Fibroblast of skin of back (primary cell): ENCODE data around the gene GNAI2. TPM values are rescaled to one million over a fixed set of nuclear protein-coding genes. Genes with fewer than 3 reads are reported as not detected.

Experiments used
- DNase-seq: peaks from one replicate; pipeline ENCODE4 v3.0.0-alpha.2; 2013
- polyA plus RNA-seq, 2 experiments: library from polyadenylated mRNA; unstranded; fragments of 120-200 nt; gene quantifications; one replicate each; pipeline ENCODE4 v1.2.1, GENCODE V29; 2013; ENCODE audit not compliant: insufficient read length in 2 of 2

Gene GNAI2
- 545 TPM for polyA plus RNA-seq (2013, experiment 1 of 2; ENCODE audit: insufficient read length)
- 482 TPM for polyA plus RNA-seq (2013, experiment 2 of 2; ENCODE audit: insufficient read length)

DNA sequence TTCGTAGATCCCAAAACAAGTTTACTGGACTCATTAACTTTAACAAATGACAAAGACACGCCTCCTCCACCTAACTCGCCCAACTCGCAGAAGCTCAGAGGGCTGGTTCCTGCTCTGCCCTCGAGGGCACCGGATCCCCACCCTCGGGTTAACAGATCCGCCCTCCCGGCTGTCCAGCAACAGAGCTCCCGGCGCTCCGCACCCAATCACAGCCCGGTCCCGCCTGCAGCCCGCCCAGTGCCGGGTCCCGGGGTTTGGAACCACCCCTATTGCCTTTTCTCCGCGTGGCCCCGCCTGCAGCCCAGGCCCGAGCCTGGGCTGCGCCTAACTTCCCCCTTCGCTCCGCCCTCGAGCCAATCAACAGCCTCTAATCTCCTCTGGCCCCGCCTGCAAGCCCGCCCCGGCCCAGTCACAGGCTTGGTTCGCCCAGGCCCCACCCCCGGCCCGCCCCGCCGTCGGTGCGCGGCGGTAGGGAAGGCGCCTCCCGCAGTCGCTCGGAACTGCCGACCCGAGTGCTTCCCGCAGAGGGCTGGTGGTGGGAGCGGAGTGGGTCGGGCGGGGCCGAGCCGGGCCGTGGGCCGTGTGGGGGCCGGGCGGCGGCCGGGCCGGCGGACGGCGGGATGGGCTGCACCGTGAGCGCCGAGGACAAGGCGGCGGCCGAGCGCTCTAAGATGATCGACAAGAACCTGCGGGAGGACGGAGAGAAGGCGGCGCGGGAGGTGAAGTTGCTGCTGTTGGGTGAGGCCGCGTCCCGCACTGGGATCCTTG lies at the start of gene GNAI2:
Gene GNAI2 (plus strand): TSS at position 489 of the 768 bp plus-strand sequence. CDS start 132 bp downstream, at position 621.
- peak; percentile 99 for DNase-seq

DNA sequence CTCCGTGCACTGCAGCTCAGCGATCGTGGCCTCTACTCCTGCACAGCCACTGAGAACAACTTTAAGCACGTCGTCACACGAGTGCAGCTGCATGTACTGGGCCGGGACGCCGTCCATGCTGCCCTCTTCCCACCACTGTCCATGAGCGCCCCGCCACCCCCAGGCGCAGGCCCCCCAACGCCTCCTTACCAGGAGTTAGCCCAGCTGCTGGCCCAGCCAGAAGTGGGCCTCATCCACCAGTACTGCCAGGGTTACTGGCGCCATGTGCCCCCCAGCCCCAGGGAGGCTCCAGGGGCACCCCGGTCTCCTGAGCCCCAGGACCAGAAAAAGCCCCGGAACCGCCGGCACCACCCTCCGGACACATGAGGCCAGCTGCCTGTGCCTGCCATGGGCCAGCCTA lies 48.3 kb upstream of the GNAI2 start:
- DNase-seq = no peak

DNA sequence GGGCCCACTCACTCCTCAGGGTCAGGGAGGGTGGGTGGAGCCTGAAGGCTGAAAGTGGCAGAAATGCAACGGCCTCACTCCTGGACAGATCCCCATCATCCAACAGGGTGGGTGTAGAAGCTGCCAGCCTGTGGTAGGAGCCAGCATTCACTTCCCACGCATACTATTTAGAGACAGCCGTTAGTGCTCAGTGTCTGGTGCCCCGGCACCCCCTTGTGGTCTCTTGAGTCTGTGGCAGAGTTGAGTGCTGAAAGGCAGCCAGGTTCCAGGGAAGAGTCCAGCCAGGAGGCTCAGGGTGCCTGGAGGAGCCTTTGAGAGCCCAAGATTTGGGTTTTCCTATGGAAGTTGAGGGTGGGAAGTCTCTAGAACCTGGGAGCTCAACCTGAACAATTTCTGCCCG lies 46.7 kb upstream of the GNAI2 start:
- DNase-seq = peak; percentile 78

DNA sequence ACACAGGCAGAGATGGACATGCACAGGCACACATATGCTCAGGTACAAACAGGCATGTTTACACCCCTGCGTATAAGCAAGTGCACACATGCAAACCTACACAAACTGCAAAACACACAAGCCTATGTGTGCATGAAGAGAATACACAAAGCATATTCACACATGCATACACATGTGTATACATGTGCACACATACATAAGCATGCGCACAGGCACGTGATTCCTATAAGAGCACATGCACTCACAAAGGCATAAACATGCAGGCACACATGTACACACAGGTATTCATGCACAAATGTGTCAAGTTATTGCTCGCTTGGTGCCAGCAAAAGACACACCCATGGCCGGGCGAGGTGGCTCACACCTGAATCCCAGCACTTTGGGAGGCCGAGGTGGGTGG lies 46.0 kb upstream of the GNAI2 start:
- DNase-seq = no peak

DNA sequence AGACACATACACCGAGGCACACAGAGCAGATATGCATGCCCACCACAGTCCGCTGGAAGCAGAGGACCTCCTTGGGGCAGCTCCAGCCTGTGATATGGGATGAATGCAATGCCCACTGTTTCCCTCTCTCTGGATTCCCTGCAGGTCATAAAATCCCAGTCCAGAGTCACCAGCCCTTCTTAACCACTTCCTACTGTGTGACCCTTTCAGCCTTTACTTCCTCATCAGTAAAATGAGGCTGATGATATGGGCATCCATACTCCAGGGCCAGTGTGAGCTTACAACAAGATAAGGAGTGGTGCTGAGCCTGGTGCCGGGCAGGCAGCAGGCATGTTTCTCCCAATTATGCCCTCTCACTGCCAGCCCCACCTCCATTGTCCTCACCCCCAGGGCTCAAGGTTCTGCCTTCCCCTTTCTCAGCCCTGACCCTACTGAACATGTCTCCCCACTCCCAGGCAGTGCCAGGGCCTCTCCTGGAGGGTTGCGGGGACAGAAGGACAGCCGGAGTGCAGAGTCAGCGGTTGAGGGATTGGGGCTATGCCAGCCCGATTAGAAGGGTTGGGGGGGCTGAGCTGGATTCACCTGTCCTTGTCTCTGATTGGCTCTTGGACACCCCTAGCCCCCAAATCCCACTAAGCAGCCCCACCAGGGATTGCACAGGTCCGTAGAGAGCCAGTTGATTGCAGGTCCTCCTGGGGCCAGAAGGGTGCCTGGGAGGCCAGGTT lies 44.9 kb upstream of the GNAI2 start, which contains the start of gene GNAT1:
Gene GNAT1 (plus strand): TSS at position 675 of the 725 bp plus-strand sequence. CDS start 116 bp downstream, outside the sequence.
- DNase-seq = no peak

DNA sequence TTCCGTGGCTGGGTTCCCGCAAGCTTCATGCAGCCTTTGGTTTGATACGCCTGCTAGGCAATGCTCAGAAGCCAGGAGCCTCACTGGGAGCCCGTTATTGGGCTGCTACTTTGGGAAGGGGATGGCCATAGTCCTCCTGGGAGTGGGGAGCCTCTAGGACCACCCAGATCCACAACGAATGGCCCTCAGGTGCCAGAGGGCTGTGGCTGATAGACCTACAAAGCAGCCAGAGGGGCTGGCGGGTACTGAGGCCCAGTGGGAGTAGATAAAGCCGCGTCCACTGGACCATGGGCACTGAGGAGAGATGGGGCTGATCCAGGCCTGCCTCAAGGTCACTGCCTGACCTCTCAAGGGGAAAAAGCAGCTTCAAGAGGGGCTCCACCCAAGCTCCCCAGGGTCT lies 43.9 kb upstream of the GNAI2 start:
- no peak for DNase-seq

DNA sequence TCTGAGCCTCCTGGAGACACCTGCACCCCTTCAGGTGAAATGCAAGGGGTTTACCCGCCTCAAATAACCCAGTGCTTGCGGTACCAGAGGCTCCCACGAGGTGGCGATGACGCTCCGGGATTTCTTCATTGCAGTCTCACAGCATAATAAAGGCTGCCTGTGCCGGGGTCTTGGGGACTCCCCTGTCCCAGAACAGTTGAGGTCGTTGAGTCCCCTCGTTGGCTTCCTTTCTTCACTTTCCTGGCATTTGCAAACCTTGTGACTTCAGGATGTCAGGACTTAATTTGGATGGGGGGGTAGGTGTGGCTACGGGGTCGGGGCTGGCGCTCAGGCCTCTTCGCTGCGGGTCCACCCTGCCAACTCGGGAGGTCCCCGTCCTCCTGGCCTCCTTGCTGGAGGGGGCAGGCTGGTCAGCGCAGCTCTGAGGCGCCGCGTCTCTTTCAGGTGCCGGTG lies 43.3 kb upstream of the GNAI2 start:
- peak; percentile 50 for DNase-seq

DNA sequence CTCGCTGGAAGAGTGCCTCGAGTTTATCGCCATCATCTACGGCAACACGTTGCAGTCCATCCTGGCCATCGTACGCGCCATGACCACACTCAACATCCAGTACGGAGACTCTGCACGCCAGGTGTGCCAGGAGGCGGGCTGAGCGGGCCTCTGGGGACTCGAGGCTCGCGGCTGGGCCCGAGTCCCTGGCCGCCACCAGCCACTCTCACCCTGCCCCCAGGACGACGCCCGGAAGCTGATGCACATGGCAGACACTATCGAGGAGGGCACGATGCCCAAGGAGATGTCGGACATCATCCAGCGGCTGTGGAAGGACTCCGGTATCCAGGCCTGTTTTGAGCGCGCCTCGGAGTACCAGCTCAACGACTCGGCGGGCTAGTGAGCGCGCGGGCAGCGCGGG lies 42.7 kb upstream of the GNAI2 start:
- DNase-seq = no peak

DNA sequence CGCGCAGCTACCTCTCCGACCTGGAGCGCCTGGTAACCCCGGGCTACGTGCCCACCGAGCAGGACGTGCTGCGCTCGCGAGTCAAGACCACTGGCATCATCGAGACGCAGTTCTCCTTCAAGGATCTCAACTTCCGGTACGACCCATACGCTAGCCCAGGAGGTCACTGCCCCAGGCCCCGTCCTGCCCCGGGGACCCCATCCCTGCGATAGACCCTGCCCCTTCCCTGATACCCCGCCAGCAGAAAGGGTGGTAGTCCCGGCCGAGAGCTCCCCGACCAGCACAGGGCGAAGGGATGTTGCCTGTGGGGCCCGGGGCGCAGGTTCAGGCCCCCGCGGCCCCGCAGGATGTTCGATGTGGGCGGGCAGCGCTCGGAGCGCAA lies 42.3 kb upstream of the GNAI2 start:
- no peak for DNase-seq

DNA sequence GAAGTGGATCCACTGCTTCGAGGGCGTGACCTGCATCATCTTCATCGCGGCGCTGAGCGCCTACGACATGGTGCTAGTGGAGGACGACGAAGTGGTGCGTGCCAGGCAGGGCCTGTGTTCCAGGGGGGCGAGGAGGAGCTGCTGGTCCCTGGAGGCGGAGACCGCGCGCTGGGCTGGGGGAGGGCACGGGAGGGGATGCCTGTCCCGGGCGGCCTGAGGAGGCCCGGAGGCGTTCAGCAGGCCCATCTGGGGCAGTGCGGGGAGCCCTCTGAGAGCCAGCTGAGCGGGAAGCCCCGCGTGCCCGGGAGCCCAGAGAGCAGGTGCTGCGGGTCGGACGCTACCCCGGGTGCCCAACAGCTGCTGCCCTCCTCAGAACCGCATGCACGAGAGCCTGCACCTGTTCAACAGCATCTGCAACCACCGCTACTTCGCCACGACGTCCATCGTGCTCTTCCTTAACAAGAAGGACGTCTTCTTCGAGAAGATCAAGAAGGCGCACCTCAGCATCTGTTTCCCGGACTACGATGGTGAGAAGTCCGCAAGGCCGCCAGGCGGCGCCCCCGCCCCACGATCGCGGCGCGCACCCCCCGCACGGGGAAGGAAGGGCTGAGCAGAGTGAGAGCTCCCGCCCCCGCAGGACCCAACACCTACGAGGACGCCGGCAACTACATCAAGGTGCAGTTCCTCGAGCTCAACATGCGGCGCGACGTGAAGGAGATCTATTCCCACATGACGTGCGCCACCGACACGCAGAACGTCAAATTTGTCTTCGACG lies 41.7 kb upstream of the GNAI2 start:
- DNase-seq = peak; percentile 49

DNA sequence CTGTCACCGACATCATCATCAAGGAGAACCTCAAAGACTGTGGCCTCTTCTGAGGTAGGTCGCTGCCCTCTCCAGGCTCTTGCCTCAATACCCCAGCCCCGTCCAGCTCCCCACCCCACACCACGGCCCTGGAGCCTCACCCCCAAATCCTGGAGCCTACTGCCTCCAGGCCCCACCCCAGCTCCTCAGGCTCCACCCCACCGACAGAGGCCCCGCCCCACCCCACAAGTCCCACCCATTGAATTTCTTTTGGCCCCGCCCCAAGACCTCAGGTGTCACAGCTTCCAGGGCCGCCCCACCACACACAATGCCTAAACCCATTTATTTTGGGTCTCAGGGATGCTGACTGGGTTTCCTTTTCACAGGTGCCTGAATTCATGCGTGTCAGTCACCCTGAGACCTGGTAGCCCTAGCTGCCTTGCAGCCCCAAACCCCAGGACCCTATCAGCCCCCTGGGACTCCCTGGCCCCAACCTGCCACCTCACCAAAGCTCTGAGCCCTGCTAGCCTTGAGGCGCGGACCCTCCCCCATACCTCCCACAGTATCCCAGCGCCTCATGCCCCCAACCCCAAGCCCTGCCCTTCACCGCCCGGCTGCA lies 41.0 kb upstream of the GNAI2 start:
- DNase-seq = no peak

DNA sequence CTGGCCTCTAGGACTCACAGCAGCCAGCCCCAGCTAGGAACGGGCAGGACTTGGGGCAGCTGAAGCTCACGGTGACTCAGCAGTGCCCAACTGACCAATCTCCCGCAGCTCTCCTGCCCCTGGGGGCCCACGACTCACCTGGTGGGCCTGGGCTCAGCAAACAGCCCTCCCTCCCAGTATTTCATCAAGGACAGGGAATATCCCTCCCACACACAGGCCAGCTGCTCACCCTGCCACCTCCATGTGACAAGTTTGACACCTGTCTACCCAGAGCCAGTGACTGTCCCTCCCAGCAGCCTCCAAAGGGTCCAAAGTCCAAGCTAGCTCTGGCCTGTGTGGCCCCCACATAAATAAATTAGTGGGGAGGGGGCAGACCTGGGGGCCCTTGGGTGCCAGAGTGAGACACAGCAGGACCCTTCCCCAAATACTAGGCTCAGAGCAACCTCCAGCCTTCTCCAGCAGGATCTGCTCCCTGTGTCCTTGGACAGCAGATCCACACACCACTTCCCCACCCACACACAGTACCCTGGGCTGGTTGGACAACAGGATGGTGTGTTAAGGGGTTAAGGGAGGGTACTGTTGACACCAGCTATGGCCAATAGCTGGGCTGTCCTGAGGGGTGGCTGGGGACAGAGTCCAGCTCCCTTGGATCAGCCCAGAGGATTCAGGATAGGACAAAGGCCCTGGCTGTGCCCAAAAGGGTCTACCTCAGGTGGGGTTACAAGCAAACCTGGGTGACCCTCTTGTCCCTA lies 40.3 kb upstream of the GNAI2 start:
- no peak for DNase-seq

DNA sequence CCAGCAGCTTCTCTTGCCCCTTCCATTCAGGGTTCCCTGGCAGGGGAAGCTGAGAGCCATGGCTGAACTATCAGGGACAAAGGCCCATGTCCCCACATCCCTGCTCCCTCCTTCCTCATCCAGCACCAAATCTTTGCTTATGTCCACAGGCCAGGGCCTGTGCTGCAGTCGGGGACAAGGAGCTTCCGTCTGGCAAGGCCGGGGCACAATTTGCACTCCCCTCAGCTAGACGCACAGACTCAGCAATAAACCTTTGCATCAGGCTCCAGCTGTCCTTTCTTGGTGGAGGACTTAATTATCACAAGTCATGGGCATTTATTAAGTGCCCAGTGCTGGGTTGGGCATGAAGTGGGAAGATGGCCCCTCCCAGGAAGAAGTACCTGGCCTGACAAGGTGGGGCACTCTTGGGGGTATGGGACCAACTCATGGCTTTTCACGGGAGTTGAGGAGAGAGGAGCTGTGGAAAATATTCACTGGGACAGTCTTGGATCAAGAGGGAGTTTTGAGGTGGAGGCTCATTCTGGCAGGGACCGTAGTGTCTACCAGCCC lies 39.7 kb upstream of the GNAI2 start:
- no peak for DNase-seq

DNA sequence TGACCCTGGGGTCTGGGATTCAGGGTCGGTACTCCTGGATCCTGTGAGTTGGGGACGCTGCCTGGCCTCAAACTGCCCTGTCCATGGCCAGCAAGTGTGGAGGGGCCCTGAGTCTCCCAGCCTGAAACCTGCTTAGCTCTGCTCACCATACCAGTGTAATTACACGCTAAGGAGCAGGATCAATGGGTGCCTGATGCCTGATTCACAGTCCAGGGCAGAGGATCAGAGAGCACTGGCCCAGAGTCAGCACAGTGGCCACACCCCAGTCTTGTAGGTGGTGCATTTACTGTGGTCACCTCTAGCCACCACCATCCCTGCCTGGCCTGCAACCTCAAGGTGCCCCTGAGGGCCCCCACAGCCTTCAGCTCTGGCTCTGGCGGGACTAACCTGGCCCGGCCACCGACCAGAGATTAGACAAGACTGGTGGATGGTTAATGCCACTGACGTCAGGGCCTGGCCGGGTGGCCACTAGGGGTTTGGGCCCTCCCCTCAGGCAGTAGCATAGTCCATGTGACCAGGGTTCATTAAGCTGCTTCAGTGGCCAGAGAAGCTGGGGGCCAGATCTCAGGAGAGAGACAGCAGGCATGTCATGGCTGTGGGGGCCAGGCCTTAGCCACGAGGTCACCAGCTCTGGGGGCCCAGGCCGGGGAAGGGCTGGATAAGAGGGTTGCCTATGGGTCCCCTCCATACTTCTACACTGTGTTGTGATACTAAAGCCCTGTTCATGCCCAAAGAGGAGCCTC lies 34.3 kb upstream of the GNAI2 start:
- no peak for DNase-seq

DNA sequence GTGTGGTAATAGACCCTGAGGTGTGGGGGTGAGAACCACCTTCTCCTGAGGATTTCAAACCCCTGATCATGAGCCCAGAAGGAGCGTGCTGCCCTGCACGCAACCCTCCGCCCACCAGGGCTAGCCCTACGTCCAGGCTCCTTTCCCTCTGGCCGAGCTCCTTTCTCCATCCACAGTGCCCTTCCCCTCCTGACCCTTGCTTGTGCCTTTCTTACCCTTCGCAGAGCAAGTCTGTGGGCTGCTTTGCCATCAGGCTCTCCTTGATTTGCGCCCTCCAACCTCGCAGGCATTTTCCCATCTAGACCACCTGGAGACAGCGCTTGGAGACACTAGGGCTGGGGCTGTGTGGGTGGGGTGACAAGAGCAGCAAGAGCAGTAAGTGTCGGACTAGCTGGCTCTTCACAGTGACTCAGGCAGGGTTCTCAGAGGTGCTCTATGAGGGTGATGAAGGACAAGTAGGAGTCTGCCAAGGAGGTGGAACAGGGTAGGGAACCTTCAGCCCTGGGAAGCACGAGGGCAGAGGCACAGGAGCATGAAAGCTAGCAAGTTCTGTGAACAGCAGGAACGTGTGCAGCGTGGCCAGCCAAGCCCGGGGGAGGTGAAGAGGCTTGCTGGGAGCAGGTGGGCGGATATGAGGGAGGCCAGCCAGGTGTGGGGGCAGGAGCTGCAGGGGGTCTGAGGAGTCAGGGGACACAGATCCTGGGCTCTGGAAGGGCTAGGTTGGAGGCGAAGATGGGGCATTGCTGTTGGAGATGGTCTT lies 33.5 kb upstream of the GNAI2 start:
- no peak for DNase-seq

DNA sequence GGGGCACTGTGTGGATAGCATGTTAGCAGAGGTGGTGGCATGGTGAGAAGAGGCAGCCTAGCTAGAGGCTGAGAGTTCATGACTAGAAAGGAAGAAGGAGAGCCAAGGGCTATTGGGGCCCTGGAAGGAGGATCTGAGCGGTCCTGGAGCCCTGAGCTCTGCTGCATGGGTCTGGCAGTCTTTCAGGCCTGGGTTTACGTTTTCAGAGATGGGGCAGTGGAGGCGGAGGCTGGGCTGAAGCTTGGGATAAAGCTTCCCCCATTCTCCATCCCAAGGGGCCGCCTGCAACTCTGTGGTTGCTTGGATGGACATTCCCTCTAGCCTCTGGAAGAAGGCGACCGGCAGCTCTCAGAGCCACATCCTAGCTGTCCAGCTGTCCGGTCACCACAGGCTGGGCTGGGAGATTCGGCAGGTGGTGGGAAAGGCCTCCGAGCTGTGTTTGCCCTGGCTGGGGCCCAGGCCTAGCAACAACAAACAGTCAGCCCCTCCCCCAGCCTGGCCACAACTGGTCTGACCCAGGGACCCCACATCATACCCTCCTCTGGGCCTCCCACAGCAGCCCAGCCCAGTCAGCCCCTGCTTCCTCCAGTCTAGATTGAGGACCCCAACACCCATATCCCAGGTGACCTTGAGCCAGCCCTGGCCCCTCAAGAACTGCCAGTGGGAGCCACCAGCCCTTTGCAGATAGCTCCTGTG lies 32.7 kb upstream of the GNAI2 start:
- DNase-seq = no peak

DNA sequence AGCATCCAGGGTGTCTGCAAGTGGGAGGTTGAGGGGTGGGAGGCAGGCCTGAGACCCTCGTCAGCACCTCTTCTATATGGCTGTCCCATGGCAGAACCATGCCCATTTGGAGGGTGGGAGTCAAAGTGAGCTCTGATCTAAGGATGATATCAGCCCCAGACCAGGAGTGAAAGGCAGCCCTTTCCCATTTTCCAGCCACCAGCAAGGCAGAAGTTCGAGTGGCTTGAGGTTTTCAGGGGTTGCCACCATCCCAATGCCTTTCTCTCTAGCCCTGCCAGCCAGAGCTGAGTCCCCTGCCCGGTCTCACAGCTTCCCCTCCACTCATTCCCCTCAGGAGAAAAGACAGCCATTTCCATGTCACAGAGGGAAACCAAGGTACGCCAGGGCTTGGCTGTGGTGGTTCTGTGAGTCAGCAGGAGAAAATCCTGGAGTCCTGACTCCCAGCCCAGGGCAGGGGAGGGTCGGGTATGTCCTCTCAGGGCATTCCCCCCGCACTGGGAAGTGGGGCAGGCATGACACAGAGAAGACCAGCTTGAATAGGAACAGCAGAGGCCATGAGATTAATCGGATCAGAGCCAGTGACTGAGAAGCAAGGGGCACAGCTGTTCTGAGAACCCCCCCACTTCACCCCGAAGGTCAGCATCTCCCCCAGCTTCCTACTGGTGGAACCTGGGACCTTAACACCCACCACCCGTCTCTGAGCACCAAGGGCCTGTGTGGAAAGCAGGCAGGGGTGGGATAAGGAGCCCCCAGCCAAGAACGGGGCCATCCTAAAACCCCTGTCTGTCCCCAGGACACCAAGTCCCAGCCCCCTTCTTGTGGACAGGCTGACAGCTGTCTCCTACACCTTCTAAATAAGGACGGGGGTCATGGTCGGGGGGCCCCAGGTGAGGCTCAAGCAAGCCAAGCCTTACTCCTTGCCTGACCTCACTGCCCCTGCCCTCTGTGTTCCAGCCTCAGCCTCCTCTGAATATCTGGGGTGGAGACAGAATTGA lies 31.9 kb upstream of the GNAI2 start:
- DNase-seq = no peak

DNA sequence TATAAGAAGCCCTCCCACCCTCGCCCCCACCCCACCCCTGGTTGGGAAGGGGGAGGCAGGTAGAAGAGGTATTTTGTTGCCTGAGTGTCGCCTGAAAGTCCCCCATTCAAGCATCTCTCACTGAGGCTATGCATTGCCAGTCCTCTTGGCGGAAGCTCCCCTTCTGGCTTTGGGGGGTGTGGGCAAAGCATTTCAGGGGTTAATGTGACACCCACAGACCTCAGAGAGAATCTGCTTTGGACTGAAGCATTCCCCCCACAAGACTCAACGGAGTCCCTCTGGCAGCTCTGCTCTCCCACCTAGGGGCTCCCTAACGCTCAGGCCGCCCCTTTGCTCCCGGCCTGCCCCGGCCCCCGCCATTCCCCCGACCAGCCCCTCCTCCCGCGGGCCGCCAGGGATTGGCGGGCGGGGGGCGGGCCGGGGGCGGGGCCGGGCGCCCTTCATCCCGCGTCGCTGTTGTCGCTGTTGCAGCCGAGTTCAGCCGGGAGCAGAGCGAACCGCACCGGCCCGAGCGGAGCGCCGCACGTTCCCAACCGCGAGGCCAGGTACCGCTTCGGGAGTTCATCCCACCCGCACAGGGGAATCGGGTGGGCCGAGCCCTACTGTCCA lies 31.1 kb upstream of the GNAI2 start, which contains the start of gene SLC38A3:
Gene SLC38A3 (plus strand): TSS at position 468 of the 609 bp plus-strand sequence. CDS start 8,929 bp downstream, outside the sequence.
- DNase-seq = no peak
